Putamen (tissue), 1 donor: ENCODE results near the gene CATSPER3.
"Not testable (repeated sequence)": the region's sequence is repeated elsewhere in the genome, so short reads cannot be mapped to it uniquely, and the experiment has no call there.

ENCODE experiments used
- DNase-seq: peaks from one replicate; pipeline ENCODE4 v3.0.0-alpha.2; 2016; ENCODE audit warnings: low spot score

CATSPER3 gene

GRCh38 chr5:134975078-134975715 lies 7.5 kb downstream of the CATSPER3 start:
- DNase-seq: no peak

GRCh38 chr5:134975843-134976242 lies 8.1 kb downstream of the CATSPER3 start:
- DNase-seq: no peak

- no peak for DNase-seq
Measured at GRCh38 chr5:134976841-134977240, 9.1 kb downstream of the CATSPER3 start.

GRCh38 chr5:134979416-134979815 lies 11.7 kb downstream of the CATSPER3 start:
- no peak for DNase-seq

- DNase-seq: no peak
Measured at GRCh38 chr5:134982230-134982629, 14.5 kb downstream of the CATSPER3 start.

GRCh38 chr5:134989266-134989830 lies 21.6 kb downstream of the CATSPER3 start:
- DNase-seq: no peak

- not testable (repeated sequence) for DNase-seq
Measured at GRCh38 chr5:134990183-134990582, 22.5 kb downstream of the CATSPER3 start.

- DNase-seq: no peak
Measured at GRCh38 chr5:134992148-134992547, 24.4 kb downstream of the CATSPER3 start.

- DNase-seq: no peak
Measured at GRCh38 chr5:134993161-134993560, 25.5 kb downstream of the CATSPER3 start.

GRCh38 chr5:134994560-134995156 lies 27.0 kb downstream of the CATSPER3 start:
- no peak for DNase-seq

- DNase-seq: no peak
Measured at GRCh38 chr5:134995850-134996402, 28.2 kb downstream of the CATSPER3 start.

- DNase-seq: no peak
Measured at GRCh38 chr5:134997015-134997414, 29.3 kb downstream of the CATSPER3 start.

- DNase-seq: not testable (repeated sequence)
Measured at GRCh38 chr5:134998068-134998467, 30.4 kb downstream of the CATSPER3 start.

- no peak for DNase-seq
Measured at GRCh38 chr5:135004376-135004775, 36.7 kb downstream of the CATSPER3 start.

GRCh38 chr5:135005076-135005475 lies 37.4 kb downstream of the CATSPER3 start:
- no peak for DNase-seq

GRCh38 chr5:135007305-135007704 lies 39.6 kb downstream of the CATSPER3 start:
- no peak for DNase-seq

GRCh38 chr5:135007749-135008363 lies 40.1 kb downstream of the CATSPER3 start:
- DNase-seq: no peak

GRCh38 chr5:135008556-135008955 lies 40.8 kb downstream of the CATSPER3 start:
- DNase-seq: no peak

GRCh38 chr5:135008981-135009735 lies 41.5 kb downstream of the CATSPER3 start:
- DNase-seq: no peak

GRCh38 chr5:135009736-135010501 lies 42.2 kb downstream of the CATSPER3 start:
- no peak for DNase-seq
